ENCODE data around the gene SSBP3.

The SSBP3 gene

DNA sequence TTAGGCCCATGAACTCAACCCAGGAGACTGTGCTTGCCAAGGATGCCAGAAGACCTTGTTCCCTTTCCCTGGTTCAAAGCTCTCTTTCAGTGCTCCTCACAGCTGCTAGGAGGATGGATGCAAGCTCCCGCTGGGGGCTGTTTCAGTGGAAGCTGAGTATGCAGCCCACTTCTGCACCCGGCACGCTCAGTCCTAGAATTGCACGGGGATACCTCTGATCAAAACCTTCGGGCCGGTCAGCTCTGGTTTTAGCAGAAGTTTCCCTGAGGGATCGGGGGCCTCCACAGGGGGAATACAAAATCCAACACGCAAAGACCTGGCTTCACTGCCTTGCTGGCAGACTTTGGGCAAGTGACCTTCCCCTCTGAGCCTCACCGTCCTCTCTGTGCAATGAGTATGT lies 4.2 kb upstream of the SSBP3 start:
- Histone ChIP-seq H3K27ac (ENCODE audit: low read depth, low read length) (no peak overlapping the region), H3K36me3 (ENCODE audit: insufficient read depth, low read length) (no peaks in the 10 kb centered on the region), H2AFZ (ENCODE audit: low read length, unreplicated experiment) (no peak overlapping the region), H3K79me2 (ENCODE audit: control insufficient read depth, insufficient read depth, low read length, unreplicated experiment) (no peaks in the 10 kb centered on the region), H3K27me3 (ENCODE audit: insufficient read depth, low read length) (peaks cover 23% of the 10 kb centered on the region), H3K4me3 (ENCODE audit: low read depth, low read length) (no peak overlapping the region), H3K4me1 (ENCODE audit: control insufficient read depth, insufficient read depth, low read length, unreplicated experiment) (peaks cover 22% of the 10 kb centered on the region)

- no peak overlapping the region; the same call in 1 of the 2 replicates for H3K27ac ChIP-seq (ENCODE audit: low read depth, low read length)
- no peaks in the 10 kb centered on the region for H3K79me2 ChIP-seq (ENCODE audit: control insufficient read depth, insufficient read depth, low read length, unreplicated experiment)
- peaks cover 26% of the 10 kb centered on the region for H3K4me1 ChIP-seq (ENCODE audit: control insufficient read depth, insufficient read depth, low read length, unreplicated experiment)
- H2AFZ ChIP-seq (ENCODE audit: low read length, unreplicated experiment) = peak overlapping the region; percentile 11
- no peak overlapping the region for H3K4me3 ChIP-seq (ENCODE audit: low read depth, low read length)
- H3K27me3 ChIP-seq (ENCODE audit: insufficient read depth, low read length) = peaks cover 15% of the 10 kb centered on the region
- no peaks in the 10 kb centered on the region for H3K36me3 ChIP-seq (ENCODE audit: insufficient read depth, low read length)
These were observed 3.3 kb upstream of the SSBP3 start for GRCh38 chr1:54409156-54410142.

DNA sequence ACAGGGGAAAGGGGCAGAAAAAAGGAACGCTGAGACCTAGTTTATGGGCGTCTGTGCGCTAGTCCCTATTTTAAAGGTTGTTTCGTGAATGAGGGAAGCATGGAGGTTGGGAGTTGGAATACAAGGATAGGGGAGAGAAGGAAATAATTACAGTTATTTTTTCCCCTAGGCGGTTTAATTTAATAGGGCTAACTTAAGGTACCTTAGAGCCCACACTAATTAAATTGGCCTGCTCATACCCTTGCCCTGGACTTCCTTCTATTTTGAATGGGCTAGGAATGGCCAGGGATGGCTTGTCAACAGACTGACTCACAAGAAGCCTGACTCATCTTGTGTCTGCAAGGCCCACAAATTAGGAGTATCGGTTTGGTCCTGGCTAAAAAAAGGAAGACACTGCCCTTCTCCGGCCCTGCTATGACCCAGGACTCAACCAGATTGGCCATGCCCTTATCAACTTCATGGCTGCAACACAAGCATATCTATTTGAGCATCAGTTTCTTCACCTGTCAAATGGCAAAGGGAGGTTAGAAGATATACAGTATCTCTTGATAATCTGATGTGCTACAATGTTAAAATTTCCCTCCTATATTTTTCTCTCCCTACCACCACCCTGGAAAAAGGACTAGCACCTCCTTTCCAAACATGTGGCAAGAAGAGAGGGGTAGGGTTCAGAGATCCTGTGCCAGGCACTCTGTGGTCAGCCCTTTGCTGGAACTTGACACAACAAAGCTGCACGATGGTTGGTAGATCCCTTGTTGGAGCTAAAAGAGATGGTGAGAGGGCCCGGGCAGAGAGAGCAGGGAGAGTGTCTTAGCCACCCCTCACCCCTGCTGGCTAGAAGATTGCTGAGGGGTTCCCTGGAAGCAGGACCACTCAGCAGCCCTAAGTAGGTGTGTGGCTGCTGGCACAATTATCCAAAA lies 2.2 kb upstream of the SSBP3 start:
- Histone ChIP-seq H3K4me1 (ENCODE audit: control insufficient read depth, insufficient read depth, low read length, unreplicated experiment) (peaks cover 31% of the 10 kb centered on the region), H3K36me3 (ENCODE audit: insufficient read depth, low read length) (no peaks in the 10 kb centered on the region), H2AFZ (ENCODE audit: low read length, unreplicated experiment) (peak overlapping the region; percentile 94), H3K4me3 (ENCODE audit: low read depth, low read length) (peak overlapping the region; percentile 93), H3K79me2 (ENCODE audit: control insufficient read depth, insufficient read depth, low read length, unreplicated experiment) (no peaks in the 10 kb centered on the region), H3K27ac (ENCODE audit: low read depth, low read length) (peak overlapping the region; percentile 83), H3K27me3 (ENCODE audit: insufficient read depth, low read length) (peaks cover 4% of the 10 kb centered on the region; the same call in 1 of the 2 replicates)

GRCh38 chr1:54407404-54408146 lies 1.4 kb upstream of the SSBP3 start:
- H2AFZ ChIP-seq (ENCODE audit: low read length, unreplicated experiment) = peak overlapping the region; percentile 97
- peak overlapping the region; percentile 83 for H3K27ac ChIP-seq (ENCODE audit: low read depth, low read length)
- H3K36me3 ChIP-seq (ENCODE audit: insufficient read depth, low read length) = no peaks in the 10 kb centered on the region
- H3K27me3 ChIP-seq (ENCODE audit: insufficient read depth, low read length) = no peaks in the 10 kb centered on the region
- no peaks in the 10 kb centered on the region for H3K79me2 ChIP-seq (ENCODE audit: control insufficient read depth, insufficient read depth, low read length, unreplicated experiment)
- H3K4me3 ChIP-seq (ENCODE audit: low read depth, low read length) = peak overlapping the region; percentile 93
- H3K4me1 ChIP-seq (ENCODE audit: control insufficient read depth, insufficient read depth, low read length, unreplicated experiment) = peaks cover 33% of the 10 kb centered on the region

GRCh38 chr1:54407154-54407403 lies 885 bp upstream of the SSBP3 start:
- H3K4me1 ChIP-seq (ENCODE audit: control insufficient read depth, insufficient read depth, low read length, unreplicated experiment) = peaks cover 33% of the 10 kb centered on the region
- H2AFZ ChIP-seq (ENCODE audit: low read length, unreplicated experiment) = peak overlapping the region; percentile 97
- no peaks in the 10 kb centered on the region; the same call in 1 of the 2 replicates for H3K36me3 ChIP-seq (ENCODE audit: insufficient read depth, low read length)
- no peaks in the 10 kb centered on the region for H3K27me3 ChIP-seq (ENCODE audit: insufficient read depth, low read length)
- H3K4me3 ChIP-seq (ENCODE audit: low read depth, low read length) = peak overlapping the region; percentile 93
- peak overlapping the region; percentile 56 for H3K27ac ChIP-seq (ENCODE audit: low read depth, low read length)
- H3K79me2 ChIP-seq (ENCODE audit: control insufficient read depth, insufficient read depth, low read length, unreplicated experiment) = no peaks in the 10 kb centered on the region

GRCh38 chr1:54405898-54406293 lies 298 bp downstream of the SSBP3 start:
- peaks cover 33% of the 10 kb centered on the region for H3K4me1 ChIP-seq (ENCODE audit: control insufficient read depth, insufficient read depth, low read length, unreplicated experiment)
- peak overlapping the region; percentile 74 for H3K4me3 ChIP-seq (ENCODE audit: low read depth, low read length)
- H3K27me3 ChIP-seq (ENCODE audit: insufficient read depth, low read length) = no peaks in the 10 kb centered on the region
- no peaks in the 10 kb centered on the region for H3K79me2 ChIP-seq (ENCODE audit: control insufficient read depth, insufficient read depth, low read length, unreplicated experiment)
- H2AFZ ChIP-seq (ENCODE audit: low read length, unreplicated experiment) = no peak overlapping the region
- peaks cover 2% of the 10 kb centered on the region; the same call in 1 of the 2 replicates for H3K36me3 ChIP-seq (ENCODE audit: insufficient read depth, low read length)
- no peak overlapping the region for H3K27ac ChIP-seq (ENCODE audit: low read depth, low read length)

DNA sequence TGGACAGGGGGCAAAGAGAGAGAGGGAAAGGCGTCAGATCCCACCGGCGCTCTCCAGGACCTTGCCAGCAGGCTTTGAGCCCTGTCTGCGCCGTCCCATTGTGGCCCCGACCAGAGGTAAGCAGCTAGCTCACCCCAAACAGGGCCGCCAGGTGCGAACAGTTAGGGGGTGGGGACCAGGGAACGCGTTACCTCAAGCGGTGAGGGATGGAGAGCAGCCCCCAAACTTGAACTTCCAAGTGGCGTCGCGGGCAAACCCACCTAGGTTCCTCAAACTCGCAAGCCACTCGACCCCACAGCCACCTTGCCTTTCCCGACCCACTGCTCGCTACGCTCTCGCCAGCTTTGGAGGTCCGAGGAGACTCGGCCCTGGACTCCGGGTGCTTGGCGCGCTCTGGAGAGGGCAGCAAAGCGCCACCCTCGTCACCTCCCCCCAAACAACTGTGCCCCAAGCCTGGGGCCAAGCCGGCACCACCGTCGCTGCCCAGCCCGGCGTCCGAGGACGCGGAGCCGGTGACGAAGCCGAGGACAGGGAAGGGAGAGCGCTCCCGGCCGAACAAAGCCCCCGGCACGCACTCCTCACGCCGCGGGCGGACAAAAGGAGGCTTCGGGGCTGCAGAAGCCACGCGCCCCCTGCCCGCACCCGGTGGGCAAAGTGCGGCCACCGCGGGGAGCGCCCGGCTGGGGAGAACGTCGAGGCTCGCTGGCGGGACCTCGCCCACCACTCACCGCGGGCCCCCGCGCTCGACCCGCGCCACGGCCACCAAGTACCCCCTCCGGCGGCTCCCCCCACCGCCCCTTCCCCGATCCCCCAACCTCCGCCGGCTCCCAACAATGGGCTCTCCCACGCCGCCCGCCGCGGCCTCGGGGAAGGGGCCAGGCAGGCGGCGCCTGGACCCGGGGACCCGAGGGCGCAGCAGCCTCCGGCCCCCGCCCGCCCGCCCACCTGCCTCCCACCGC lies 976 bp downstream of the SSBP3 start:
- H2AFZ ChIP-seq (ENCODE audit: low read length, unreplicated experiment) = no peak overlapping the region
- H3K4me1 ChIP-seq (ENCODE audit: control insufficient read depth, insufficient read depth, low read length, unreplicated experiment) = peaks cover 33% of the 10 kb centered on the region
- H3K27me3 ChIP-seq (ENCODE audit: insufficient read depth, low read length) = no peaks in the 10 kb centered on the region
- H3K4me3 ChIP-seq (ENCODE audit: low read depth, low read length) = peak overlapping the region; percentile 83
- no peaks in the 10 kb centered on the region for H3K79me2 ChIP-seq (ENCODE audit: control insufficient read depth, insufficient read depth, low read length, unreplicated experiment)
- peaks cover 4% of the 10 kb centered on the region; the same call in 1 of the 2 replicates for H3K36me3 ChIP-seq (ENCODE audit: insufficient read depth, low read length)
- no peak overlapping the region for H3K27ac ChIP-seq (ENCODE audit: low read depth, low read length)

- no peak overlapping the region for H3K27ac ChIP-seq (ENCODE audit: low read depth, low read length)
- peaks cover 7% of the 10 kb centered on the region; the same call in 1 of the 2 replicates for H3K36me3 ChIP-seq (ENCODE audit: insufficient read depth, low read length)
- no peaks in the 10 kb centered on the region for H3K27me3 ChIP-seq (ENCODE audit: insufficient read depth, low read length)
- peak overlapping the region; percentile 83 for H3K4me3 ChIP-seq (ENCODE audit: low read depth, low read length)
- H3K4me1 ChIP-seq (ENCODE audit: control insufficient read depth, insufficient read depth, low read length, unreplicated experiment) = peaks cover 32% of the 10 kb centered on the region
- H3K79me2 ChIP-seq (ENCODE audit: control insufficient read depth, insufficient read depth, low read length, unreplicated experiment) = no peaks in the 10 kb centered on the region
- no peak overlapping the region for H2AFZ ChIP-seq (ENCODE audit: low read length, unreplicated experiment)
These were observed 1.9 kb downstream of the SSBP3 start for GRCh38 chr1:54404263-54404662.

DNA sequence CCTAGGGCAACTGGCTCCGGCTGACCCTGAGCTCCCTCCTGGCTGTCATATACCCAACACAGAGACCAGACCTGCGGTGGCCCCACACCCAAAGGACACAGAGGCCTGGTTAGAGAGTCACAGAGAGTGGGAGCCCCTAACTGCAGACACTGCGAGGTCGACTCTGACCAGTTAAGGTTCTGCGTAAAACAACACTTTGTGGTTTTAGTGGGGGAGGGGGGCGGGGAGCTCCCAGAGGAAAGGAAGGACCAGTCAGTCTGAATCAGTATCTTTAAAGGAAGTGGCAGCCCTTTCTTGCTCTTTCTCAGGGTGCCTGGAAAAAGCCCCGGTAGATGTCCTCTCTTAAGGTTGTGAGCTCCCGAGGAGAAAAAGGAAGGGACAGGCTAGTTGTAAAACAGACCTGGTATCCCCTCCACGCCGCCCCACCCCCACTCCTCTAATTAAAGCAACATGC lies 2.4 kb downstream of the SSBP3 start:
- no peaks in the 10 kb centered on the region for H3K79me2 ChIP-seq (ENCODE audit: control insufficient read depth, insufficient read depth, low read length, unreplicated experiment)
- no peak overlapping the region for H3K27ac ChIP-seq (ENCODE audit: low read depth, low read length)
- no peaks in the 10 kb centered on the region for H3K27me3 ChIP-seq (ENCODE audit: insufficient read depth, low read length)
- H3K4me3 ChIP-seq (ENCODE audit: low read depth, low read length) = peak overlapping the region; percentile 83
- peaks cover 28% of the 10 kb centered on the region for H3K4me1 ChIP-seq (ENCODE audit: control insufficient read depth, insufficient read depth, low read length, unreplicated experiment)
- H3K36me3 ChIP-seq (ENCODE audit: insufficient read depth, low read length) = peaks cover 11% of the 10 kb centered on the region; the same call in 1 of the 2 replicates
- no peak overlapping the region for H2AFZ ChIP-seq (ENCODE audit: low read length, unreplicated experiment)
